HL-60 (cell line): ENCODE results near the gene CDKN2D. TPM values are rescaled to one million over a fixed set of nuclear protein-coding genes. Genes with fewer than 3 reads are reported as not detected.
A peak's percentile ranks its signal among the peaks of the same experiment; 100 is the strongest.

Experiments used
- DNase-seq, 2 experiments: peaks; one replicate each; pipeline ENCODE4 v3.0.0-alpha.2; 2010 to 2020; ENCODE audit warnings: low read depth in 1 of 2, low spot score in 1 of 2
- H3K27ac ChIP-seq: fragments of 250-450 bp; sonication (Bioruptor Pico); replicated peaks from 2 replicates; pipeline ENCODE4 v1.5.1; 2020; ENCODE audit warnings: mild to moderate bottlenecking, moderate library complexity
- H3K27me3 ChIP-seq: fragments of 250-450 bp; sonication (Bioruptor Pico); 2 replicates; pipeline ENCODE4 v1.5.1; 2021; ENCODE audit warnings: mild to moderate bottlenecking, moderate library complexity; ENCODE audit not compliant: insufficient read depth, poor library complexity, severe bottlenecking
- H3K4me3 ChIP-seq: replicated peaks from 2 replicates; pipeline ENCODE4 v1.5.1; 2011; ENCODE audit warnings: mild to moderate bottlenecking, control low read depth, low read length; ENCODE audit not compliant: insufficient read depth
- CTCF ChIP-seq: IDR thresholded peaks from one replicate; pipeline ENCODE4 v1.5.1; 2011; ENCODE audit warnings: low read length, control low read depth, inconsistent platforms; ENCODE audit not compliant: insufficient read depth
- GABPA ChIP-seq: IDR thresholded peaks from 2 replicates; pipeline ENCODE4 v1.6.1; 2012; ENCODE audit warnings: low read depth
- POLR2AphosphoS5 ChIP-seq: IDR thresholded peaks from 2 replicates; pipeline ENCODE4 v1.6.1; 2012; ENCODE audit warnings: low read depth
- REST ChIP-seq: IDR thresholded peaks from 2 replicates; pipeline ENCODE4 v1.6.1; 2012; ENCODE audit warnings: low read depth; ENCODE audit not compliant: insufficient replicate concordance
- SPI1 ChIP-seq: IDR thresholded peaks from 2 replicates; pipeline ENCODE4 v1.6.1; 2012; ENCODE audit warnings: low read depth, mild to moderate bottlenecking, borderline replicate concordance
- microRNA-seq: library from miRNA; unstranded; fragments of <30 nt; microRNA quantifications from one replicate; pipeline ENCODE4, GENCODE V29; 2018

The CDKN2D gene

DNA sequence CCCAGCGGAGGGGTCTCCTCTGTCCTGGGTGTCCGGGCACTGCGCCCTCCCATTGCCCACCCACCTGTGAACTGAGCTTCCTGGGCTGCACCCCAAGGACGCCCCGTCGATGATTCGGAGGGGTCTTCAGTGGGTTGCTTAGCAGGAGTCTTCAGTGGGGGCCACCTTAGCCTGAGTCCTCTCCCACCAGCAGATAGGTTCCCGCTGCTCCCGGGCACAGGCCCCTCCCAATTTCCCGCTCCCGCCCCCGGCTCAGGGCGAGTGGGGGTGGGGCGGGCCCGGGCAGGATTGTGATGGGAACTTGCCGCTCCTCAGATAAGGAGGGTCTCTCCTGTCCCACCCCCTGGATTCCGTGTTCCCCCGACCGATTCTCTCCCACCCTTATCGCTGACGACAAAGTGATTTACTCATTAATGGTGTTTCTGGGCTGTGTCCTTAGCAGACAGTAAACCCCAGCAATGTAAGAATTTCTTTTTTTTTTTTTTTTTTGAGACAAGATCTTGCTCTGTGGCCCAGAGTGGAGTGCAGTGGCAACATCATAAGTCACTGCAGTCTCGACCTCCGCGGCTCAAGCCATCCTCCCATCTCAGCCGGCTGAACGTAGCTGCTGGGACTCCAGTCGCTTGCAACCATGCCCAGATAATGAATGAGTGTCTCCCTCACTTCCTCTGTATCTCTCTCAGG is 50.9 kb downstream of the CDKN2D start:
- TF ChIP-seq CTCF (no peak), SPI1 (peak; percentile 17; the same call in 1 of the 2 replicates)
- Histone ChIP-seq H3K4me3 (peak overlapping the region; percentile 10; the same call in 1 of the 2 replicates), H3K27me3 (peaks cover 75% of the 10 kb centered on the region), H3K27ac (no peak overlapping the region)
- no peak for DNase-seq

DNA sequence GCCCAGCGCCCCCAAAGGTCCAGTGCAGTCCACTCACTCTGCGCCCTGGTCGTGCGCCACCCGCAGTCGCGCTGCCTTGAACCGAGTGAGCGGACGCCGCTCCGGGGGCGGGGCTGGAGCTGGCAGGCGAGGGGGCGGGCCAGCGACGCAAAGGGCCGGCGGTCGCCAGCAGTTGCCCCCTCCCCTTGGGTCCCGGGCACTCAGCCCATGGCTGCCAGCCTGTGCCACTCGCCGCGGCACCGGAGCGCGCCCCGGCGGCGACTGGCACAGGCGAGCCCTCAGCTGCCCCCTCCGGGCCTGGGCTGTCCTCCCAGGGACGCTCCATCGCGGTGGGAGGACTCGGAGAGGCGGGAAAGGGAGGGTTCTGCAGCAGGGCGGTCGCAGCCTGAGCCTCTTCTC is 51.4 kb downstream of the CDKN2D start, which contains the start of gene S1PR5:
Gene S1PR5 (minus strand): TSS at position 87 of the 399 bp plus-strand sequence. CDS start 2,436 bp downstream, outside the sequence.
- Histone ChIP-seq H3K27me3 (peaks cover 76% of the 10 kb centered on the region), H3K4me3 (peak within 1 kb of the TSS; percentile 10), H3K27ac (no peak within 1 kb of the TSS)
- DNase-seq = no peak
- TF ChIP-seq CTCF (no peak), POLR2AphosphoS5 (no peak), REST (no peak), SPI1 (no peak), GABPA (no peak)

DNA sequence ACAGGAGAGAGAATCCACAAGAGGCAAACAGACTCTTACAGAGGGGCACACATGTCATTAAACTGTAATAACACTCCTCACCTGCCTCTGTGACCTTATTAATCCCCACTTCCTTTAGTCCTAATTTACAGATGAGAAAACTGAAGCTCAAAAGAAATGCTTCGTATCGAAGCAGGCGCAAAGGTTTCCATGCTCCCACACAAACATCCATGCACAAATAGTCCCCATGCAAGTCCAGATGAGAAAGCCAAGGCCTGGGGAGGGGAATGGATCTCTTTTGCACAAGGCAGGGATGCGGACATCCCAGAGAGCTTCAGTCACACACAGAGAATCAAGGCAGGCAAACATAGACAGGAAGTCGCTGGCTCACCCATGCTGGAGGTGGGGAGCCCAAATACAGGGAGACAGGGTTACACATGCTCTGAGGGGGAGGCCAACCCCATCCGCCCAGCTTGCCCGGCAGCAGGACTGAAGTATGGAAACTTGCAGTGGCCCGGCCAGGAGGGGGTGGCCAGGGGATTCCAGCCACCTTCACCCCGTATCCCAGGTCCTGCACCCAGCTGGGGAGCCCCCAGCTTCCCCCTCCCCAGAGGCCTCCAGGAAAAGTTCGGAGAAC is 52.0 kb downstream of the CDKN2D start:
- no peak for TF ChIP-seq POLR2AphosphoS5
- TF ChIP-seq CTCF = no peak
- TF ChIP-seq GABPA = no peak
- TF ChIP-seq REST = no peak
- no peak for TF ChIP-seq SPI1
- H3K27me3 ChIP-seq = peaks cover 73% of the 10 kb centered on the region
- DNase-seq = no peak
- no peak overlapping the region for H3K27ac ChIP-seq
- H3K4me3 ChIP-seq = no peak overlapping the region

Small RNA genes lying within 50 kb of the gene (microRNA-seq; reads per million reads assigned to microRNA genes)
- not detected for gene MIR1238
